KOPT-K1 (cell line): ENCODE measurements around the gene UPK3B.
"Not testable (repeated sequence)": the region's sequence is repeated elsewhere in the genome, so short reads cannot be mapped to it uniquely, and the experiment has no call there.

Source experiments
- H3K27ac ChIP-seq: fragments of 200-600 bp; sonication (generic); 2 replicates; pipeline ENCODE4 v1.5.1; 2016; ENCODE audit warnings: antibody characterized with exemption, mild to moderate bottlenecking, low read depth, low read length; ENCODE audit not compliant: poor library complexity, severe bottlenecking
- H3K36me3 ChIP-seq: fragments of 200-600 bp; sonication (generic); 2 replicates; pipeline ENCODE4 v1.5.1; 2017; ENCODE audit warnings: antibody characterized with exemption, mild to moderate bottlenecking, low read length, moderate library complexity; ENCODE audit not compliant: insufficient read depth
- H3K9me3 ChIP-seq: fragments of 200-600 bp; sonication (generic); 2 replicates; pipeline ENCODE4 v1.5.1; 2017; ENCODE audit warnings: antibody characterized with exemption, low read length, mild to moderate bottlenecking; ENCODE audit not compliant: insufficient read depth, poor library complexity, severe bottlenecking

Gene UPK3B

DNA sequence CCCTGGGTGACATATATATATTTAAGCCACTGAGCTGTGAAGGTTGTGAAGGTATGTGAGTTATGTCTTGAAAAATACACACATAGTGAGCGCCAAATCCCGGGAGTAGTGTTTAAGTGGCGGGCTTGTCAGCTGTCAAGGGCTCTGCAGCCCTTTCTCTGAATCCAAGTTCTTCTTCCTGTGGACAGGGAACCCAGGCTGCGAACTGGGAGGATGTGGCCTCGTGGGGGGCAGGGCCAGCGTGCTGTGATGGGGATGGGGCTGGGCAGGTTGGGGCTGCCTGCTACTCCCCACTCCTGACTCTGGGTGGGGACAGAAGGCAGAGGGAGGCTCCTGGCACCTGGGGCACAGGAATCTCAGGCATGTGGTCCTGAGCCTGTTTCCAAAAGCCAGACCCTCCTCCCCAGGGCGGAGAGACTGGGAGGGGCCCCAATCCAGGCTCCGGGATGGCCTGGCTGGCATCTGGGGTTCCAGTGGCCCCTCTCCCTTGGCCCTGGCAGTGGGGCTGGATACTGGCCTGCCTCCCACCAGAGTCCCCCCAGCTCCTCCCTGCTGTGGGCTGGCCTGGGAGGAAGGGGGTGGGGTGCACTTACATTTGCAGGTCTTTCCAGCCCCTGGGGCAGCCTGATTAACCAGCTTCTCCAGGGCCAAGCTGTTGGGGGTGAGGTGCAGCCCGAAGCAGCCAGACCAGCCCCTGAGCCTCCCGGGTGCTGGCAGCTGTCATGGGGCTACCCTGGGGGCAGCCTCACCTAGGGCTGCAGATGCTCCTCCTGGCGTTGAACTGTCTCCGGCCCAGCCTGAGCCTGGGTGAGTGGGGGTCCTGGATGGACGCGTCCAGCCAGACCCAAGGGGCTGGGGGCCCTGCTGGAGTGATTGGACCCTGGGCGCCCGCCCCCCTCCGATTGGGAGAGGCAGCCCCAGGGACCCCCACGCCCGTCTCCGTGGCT, at the start of gene UPK3B:
Gene UPK3B (plus strand): TSS at position 622 of the 947 bp plus-strand sequence. CDS start 101 bp downstream, at position 723.
- H3K36me3 ChIP-seq = peaks cover 7% of the 10 kb centered on the region; the same call in 1 of the 2 replicates
- no peaks in the 10 kb centered on the region for H3K9me3 ChIP-seq
- H3K27ac ChIP-seq = no peak within 1 kb of the TSS

DNA sequence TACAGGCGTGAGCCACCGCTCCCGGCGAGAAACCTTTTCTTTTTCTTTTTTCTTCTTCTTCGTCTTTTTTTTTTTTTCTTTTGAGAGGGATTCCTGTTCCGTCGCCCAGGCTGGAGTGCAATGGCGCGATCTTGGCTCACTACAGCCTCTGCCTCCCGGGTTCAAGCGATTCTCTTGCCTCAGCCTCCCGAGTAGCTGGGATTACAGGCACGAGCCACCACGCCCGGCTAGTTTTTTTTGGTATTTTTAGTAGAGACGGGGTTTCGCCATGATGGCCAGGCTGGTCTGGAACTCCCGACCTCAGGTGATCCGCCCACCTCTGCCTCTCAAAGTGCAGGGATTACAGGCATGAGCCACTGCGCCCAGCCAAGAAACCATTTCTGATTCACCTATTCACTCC, 49.6 kb upstream of the UPK3B start:
- not testable (repeated sequence) for H3K36me3 ChIP-seq, H3K9me3 ChIP-seq, H3K27ac ChIP-seq

DNA sequence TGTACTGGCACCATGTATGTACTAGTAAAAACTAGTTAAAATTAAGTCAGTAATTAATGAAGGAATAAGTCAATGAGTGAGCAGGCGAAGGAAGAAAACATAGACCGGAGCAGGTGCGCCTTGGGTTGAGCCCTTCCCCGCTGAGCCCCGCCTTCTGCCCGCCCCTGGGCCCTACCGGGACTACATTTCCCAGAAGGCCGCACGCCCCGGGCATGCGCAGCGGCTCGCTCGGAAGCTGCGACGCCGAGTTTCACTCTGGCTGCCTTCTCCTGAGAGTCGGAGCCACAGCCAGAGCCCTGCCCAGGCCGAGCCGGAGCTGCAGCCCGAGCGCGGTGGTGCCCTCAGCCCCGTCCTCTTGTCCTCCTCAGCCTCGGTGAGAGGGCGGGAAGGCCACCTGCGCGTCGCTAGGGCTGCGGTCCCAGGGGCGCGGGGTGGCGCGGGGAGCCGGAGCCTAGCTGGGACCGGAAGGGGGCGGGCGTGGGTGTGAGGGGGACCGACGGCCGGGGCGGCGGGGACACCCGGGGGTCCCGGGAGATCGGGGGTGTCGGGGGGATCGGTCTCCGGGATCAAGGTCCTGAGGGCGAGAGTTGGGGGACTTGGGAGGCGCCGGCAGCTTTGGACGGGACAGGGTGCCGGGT, 48.8 kb upstream of the UPK3B start, which contains the start of gene DTX2:
Gene DTX2 (plus strand): TSS at position 246 of the 638 bp plus-strand sequence. CDS start 18,801 bp downstream, outside the sequence.
- not testable (repeated sequence) for H3K36me3 ChIP-seq, H3K9me3 ChIP-seq
- H3K27ac ChIP-seq = peak within 1 kb of the TSS; percentile 47

DNA sequence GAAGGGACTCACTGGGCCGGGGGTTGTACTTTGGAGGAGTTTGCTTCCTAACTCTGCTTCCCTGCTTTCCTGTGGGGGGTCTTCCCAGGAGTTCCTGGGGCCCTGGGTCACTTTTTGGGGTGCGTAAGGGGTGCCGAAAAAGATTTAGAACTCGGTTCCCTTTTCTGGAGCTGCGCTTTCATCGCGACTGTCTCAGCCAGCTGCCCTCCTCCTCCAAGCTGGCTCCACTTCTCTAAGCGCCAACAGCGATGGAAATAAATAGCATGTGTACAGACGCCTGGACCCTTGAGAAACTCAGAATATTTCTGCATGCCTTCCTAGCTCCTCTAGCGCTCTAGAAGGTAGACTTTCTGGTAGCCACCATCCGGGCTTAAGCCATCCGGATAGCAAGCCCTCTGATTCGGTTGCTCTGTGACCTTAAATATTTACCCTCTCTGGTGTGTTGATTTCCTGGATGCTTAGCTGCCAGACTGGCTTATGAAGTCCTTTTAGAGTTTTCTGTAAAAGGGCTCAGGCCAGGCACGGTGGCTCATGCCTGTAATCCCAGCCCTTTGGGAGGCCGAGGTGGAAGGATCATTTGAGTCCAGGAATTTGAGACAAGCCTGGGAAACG, 48.0 kb upstream of the UPK3B start:
- H3K36me3 ChIP-seq, H3K27ac ChIP-seq, H3K9me3 ChIP-seq: not testable (repeated sequence)

DNA sequence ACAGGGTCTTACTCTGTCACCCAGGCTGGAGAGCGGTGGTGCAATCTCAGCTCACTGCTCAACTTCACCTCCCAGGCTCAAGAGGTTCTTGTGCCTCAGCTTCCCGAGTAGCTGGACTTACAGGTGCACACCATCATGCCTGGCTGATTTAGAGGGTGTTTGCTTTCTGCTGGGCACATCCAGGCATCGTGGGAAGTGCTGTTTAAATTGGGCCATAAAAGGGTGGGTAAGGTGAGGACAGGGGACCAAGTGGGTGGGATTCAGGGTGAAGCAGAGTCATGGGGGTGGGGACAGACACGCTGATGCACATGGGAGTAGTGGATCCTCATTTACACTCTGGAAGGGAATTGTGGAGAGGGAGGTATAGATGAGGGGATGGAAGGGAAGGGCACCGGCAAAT, 45.4 kb upstream of the UPK3B start:
- H3K9me3 ChIP-seq, H3K27ac ChIP-seq, H3K36me3 ChIP-seq: not testable (repeated sequence)

DNA sequence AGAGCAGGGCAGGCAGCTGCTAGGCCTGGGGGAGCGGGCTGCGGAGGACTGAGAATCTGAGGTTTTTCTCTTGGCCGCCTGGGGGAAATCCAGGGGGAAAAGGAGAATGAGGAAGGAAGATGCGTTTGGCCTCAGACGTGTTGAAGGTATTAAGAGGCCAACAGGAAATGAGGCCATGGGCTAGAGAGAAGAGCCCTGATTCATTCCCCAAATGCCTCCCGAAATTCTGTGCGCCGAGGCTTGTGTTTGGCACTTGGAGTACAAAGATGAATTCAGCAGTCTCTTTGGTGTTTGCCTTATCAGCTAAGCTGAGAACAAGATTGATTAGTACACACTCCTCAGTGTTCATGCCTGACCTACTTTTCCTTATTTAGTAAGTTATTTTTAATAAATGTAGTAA, 44.4 kb upstream of the UPK3B start:
- not testable (repeated sequence) for H3K27ac ChIP-seq, H3K36me3 ChIP-seq, H3K9me3 ChIP-seq

DNA sequence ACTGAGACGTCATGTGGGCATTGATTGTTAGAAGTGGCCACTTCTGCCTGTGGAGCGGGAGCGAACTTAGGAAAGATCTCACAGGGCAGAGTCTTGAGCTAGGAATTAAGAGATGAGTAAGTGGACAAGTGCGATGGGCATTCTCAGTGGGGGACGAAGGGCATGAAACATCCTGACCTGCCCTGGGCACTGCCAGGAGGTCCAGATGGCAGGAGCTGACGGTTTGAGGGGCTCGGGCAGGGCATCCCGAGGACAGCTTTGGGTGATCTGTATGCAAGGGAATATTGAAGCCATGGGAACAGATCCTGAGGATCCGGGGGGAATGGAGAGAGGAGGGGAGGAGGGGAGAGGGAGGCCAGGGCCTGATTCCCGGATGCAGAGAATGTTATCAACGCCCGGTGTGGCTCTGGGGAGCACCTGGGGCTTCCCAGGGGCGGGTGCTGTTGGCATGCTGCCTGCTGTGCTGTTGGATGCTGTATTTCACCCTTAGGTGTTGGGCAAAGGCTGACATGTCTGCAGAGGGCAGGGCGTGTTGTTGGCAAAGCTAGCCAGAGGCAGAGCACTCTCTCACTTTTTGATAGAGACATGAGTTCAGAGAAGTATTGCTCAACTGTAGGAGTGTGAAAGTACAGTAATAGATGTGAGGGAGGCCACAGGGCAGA, 42.5 kb upstream of the UPK3B start:
- H3K27ac ChIP-seq, H3K36me3 ChIP-seq, H3K9me3 ChIP-seq: not testable (repeated sequence)

DNA sequence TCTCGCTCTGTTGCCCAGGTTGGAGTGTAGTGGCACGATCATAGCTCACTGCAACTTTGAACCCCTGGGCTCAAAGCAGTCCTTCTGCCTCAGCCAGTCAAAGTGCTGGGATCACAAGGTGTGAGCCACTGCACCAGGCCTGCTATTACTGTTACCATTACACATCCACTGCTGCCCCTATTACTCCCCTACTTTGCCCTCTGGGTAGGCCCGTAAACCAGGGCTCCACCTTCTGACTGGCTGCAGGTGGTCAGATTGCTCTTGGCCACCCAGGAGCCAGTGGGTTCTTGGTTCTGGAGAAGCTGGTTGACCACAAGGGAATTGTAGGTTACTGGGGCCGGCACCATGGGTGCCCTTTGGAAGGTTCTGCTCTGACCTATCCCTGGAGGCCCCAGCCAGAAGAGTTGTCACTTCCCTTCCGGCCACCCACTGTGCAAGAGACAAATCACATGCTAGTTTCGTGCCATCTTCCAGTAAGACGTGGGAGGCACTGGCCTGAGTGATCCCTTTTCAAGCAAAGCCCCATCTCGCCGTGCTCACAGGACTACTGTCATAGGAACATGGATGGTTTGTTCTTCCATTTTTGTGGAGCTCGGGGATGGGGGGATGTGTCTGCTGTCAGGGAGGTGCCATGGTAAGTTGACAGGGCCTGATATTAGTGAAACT, 38.7 kb upstream of the UPK3B start:
- H3K27ac ChIP-seq, H3K36me3 ChIP-seq, H3K9me3 ChIP-seq: not testable (repeated sequence)

DNA sequence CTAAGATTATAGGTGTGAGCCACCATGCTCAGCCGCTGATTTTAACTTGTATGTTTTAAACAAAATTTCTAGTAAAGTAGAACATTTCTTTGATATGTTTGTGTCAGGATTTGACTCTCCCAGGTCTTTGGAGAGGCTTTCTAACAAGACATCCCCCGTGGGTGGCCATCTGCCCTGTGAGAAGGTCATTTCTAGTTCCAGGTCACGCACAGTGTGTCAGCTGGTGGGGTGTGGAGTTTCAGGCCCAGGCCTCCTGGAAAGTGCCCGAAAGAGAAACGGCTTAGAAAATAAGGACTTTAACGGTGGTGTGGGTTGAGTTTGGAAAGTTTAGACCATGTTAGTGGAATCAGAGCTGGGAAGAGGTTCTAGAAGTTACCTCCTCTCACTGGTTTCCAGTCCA, 37.3 kb upstream of the UPK3B start:
- H3K9me3 ChIP-seq, H3K36me3 ChIP-seq: not testable (repeated sequence)

DNA sequence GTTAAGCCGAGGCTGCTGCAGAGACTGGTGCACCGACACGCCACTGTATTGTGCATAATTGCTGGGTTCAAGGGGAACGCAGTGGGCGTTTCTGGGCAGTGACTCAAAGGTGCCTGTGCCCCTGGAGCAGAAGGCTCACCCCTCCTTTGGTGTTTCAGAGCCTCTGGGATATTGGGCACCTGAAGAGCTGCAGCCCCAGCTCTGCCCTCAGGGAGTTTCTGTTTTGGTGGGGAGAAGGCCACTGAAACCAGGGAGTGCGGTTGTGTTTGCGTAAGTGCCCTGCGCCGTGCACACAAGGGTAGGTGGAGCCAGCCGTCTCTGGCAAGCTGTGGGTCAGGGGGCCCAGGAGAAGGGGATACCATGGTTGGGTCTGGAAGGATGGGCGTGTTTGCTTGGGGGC, 34.1 kb upstream of the UPK3B start:
- H3K27ac ChIP-seq, H3K9me3 ChIP-seq, H3K36me3 ChIP-seq: not testable (repeated sequence)

More for the DNA sequence above, 37.3 kb upstream of the UPK3B start:
- not testable (repeated sequence) for H3K27ac ChIP-seq

DNA sequence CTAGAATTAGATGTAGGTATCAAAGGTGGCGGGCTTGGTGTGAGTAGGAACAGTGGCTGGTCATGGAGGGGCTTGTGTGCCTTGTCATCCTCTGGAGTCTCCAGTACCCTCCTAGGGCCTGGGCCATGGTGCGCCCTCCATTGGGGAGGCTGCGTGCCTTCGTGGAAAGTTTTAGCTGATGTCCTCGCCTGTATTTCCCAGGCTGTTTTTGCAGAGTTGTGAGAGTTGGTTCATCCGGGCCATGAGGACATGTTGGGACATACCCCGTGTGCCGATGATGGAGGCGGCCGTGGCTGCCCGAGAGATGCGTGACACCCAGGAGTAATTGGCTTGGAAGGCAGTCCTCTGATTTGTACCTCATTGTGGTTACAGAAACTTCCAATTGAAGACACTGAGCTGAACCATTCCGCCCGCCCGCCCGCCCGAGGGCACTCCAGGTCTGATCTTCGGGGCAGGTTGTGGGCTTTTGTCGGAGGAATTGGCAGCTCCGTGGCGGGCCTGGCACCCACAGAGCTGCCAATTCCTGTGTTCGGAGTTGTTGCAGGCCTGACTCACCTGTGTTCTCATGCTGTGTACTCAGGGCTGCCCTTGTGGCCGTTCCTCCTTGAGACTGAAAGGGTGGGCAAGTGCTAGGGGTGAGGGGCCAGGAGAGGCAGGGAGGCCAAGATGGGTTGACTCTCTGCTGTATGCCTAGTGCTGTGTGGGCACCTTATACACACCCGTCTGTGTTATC, 33.4 kb upstream of the UPK3B start:
- H3K36me3 ChIP-seq, H3K27ac ChIP-seq, H3K9me3 ChIP-seq: not testable (repeated sequence)

DNA sequence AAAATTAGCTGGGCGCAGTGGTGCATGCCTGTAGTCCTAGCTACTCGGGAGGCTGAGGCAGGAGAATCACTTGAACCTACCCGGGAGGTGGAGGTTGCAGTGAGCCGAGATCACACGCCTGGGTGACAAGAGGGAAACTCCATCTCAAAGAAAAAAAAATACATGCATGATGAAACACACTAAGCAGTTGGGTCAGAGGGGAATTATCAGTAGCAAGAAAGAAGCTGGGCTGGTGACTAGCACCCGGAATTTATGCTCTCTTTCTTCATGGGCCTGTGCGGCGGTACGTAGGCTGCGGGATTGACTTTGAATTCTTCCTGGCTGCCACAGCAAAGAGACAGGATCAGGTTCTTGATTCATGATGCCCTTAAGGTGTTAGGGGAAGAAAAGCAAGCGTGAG, 30.7 kb upstream of the UPK3B start:
- not testable (repeated sequence) for H3K27ac ChIP-seq, H3K9me3 ChIP-seq
- H3K36me3 ChIP-seq = peaks cover 22% of the 10 kb centered on the region; the same call in 1 of the 2 replicates

DNA sequence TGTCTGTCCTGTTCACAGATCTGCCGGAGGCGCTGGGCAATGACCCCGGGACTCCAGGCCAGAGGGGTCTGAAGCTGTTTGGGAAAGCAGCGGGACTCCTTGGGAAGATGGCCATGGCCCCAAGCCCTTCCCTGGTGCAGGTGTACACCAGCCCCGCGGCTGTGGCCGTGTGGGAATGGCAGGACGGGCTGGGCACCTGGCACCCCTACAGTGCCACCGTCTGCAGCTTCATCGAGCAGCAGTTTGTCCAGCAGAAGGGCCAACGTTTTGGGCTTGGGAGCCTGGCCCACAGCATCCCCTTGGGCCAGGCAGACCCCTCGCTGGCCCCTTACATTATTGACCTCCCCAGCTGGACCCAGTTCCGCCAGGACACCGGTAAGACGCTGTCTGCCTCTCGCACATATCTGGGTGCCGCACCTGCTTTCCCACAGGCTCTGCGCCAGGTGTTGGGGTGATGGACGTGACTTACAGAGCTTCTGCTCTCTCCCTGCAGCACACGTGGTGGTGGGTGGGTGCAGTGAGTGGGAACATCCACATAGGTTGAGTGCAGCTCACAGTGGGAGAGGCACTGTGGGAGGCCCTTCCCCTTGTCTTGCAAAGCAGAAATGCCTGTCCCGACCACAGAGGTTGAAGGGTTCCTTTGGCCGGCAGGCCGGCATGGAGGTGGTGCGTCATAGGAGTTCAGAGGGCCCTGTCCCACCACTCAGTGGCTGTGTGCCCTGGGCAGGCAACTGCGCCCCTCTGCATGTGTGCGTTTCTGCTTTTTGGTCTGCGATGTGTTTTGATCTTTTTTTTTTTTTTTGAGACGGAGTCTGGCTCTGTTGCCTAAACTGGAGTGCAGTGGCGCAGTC, 29.7 kb upstream of the UPK3B start:
- H3K27ac ChIP-seq, H3K9me3 ChIP-seq: not testable (repeated sequence)
- peaks cover 22% of the 10 kb centered on the region; the same call in 1 of the 2 replicates for H3K36me3 ChIP-seq
